IMR-90 (cell line): ENCODE data around the gene SH3TC1. TPM values are rescaled to one million over a fixed set of nuclear protein-coding genes. Genes with fewer than 3 reads are reported as not detected.

Experiments
- ATAC-seq: fragments of 200-7000 bp; cut with Tn5 transposase; 2 replicates; pipeline ENCODE4 v1.9.1; 2020; ENCODE audit warnings: low read depth, mild to moderate bottlenecking, moderate library complexity
- BruUV-seq: library from RNA; stranded (reverse); fragments of 400-500 nt; replicated peaks from 2 replicates; lab custom pipeline; 2021; lab: Mats Ljungman, UMichigan
- CTCF ChIA-PET: fragments of 300-600 bp; formaldehyde crosslinking; extraction: SDS; loops from one replicate; lab custom pipeline; 2021; ENCODE audit warnings: antibody characterized with exemption; lab: Yijun Ruan, JAX
- POLR2A ChIA-PET: fragments of 300-600 bp; sonication (Branson Sonifier 250); formaldehyde crosslinking; loops from one replicate; lab custom pipeline; 2022; ENCODE audit warnings: antibody characterized with exemption; ENCODE audit not compliant: unreplicated experiment; lab: Charles Lee
- DNase-seq: peaks from one replicate; pipeline ENCODE4 v3.0.0; 2013
- H2AFZ ChIP-seq: replicated peaks from 2 replicates; pipeline ENCODE3; 2013; ENCODE audit warnings: low read length, mild to moderate bottlenecking; ENCODE audit not compliant: poor library complexity
- H2AK5ac ChIP-seq: 2 replicates; pipeline ENCODE4 v1.6.1; 2013; ENCODE audit warnings: low read depth, low read length, inconsistent platforms
- H2AK9ac ChIP-seq: replicated peaks from 2 replicates; pipeline ENCODE3; 2013; ENCODE audit warnings: mild to moderate bottlenecking, low read depth, low read length, moderate library complexity; ENCODE audit not compliant: poor library complexity
- H2BK120ac ChIP-seq: 2 replicates; pipeline ENCODE4 v1.6.1; 2013; ENCODE audit warnings: low read depth, low read length, inconsistent platforms
- H2BK15ac ChIP-seq: 3 replicates; pipeline ENCODE4 v1.6.1; 2013; ENCODE audit warnings: low read depth, low read length, inconsistent platforms
- H2BK20ac ChIP-seq: 2 replicates; pipeline ENCODE4 v1.6.1; 2013; ENCODE audit warnings: low read depth, mild to moderate bottlenecking, inconsistent platforms, low read length, moderate library complexity
- H2BK5ac ChIP-seq: 2 replicates; pipeline ENCODE4 v1.6.1; 2013; ENCODE audit warnings: mild to moderate bottlenecking, low read depth, low read length, inconsistent platforms; ENCODE audit not compliant: poor library complexity, severe bottlenecking
- H3K14ac ChIP-seq: replicated peaks from 2 replicates; pipeline ENCODE4 v1.6.1; 2013; ENCODE audit warnings: low read depth, low read length, inconsistent platforms
- H3K18ac ChIP-seq: 2 replicates; pipeline ENCODE4 v1.6.1; 2013; ENCODE audit warnings: low read depth, low read length, control low read depth
- H3K23ac ChIP-seq: 2 replicates; pipeline ENCODE4 v1.6.1; 2013; ENCODE audit warnings: low read depth, low read length, inconsistent platforms
- H3K27ac ChIP-seq: 2 replicates; pipeline ENCODE4 v1.5.1; 2013; ENCODE audit warnings: mild to moderate bottlenecking, control low read depth, low read length; ENCODE audit not compliant: insufficient read depth
- H3K27me3 ChIP-seq: 2 replicates; pipeline ENCODE4 v1.6.1; 2013; ENCODE audit warnings: low read length; ENCODE audit not compliant: control insufficient read depth, insufficient read depth
- H3K36me3 ChIP-seq: 2 replicates; pipeline ENCODE4 v1.6.1; 2013; ENCODE audit warnings: low read length, mixed read lengths; ENCODE audit not compliant: control insufficient read depth, insufficient read depth
- H3K4ac ChIP-seq: 2 replicates; pipeline ENCODE4 v1.6.1; 2013; ENCODE audit warnings: low read depth, low read length, inconsistent platforms
- H3K4me1 ChIP-seq: 2 replicates; pipeline ENCODE4 v1.6.1; 2013; ENCODE audit warnings: low read length, mixed read lengths; ENCODE audit not compliant: control insufficient read depth, insufficient read depth
- H3K4me2 ChIP-seq: 2 replicates; pipeline ENCODE4 v1.6.1; 2013; ENCODE audit warnings: low read depth, mild to moderate bottlenecking, control low read depth, low read length, moderate library complexity
- H3K4me3 ChIP-seq: 2 replicates; pipeline ENCODE4 v1.5.1; 2013; ENCODE audit warnings: low read depth, mild to moderate bottlenecking, control low read depth, low read length, moderate library complexity; ENCODE audit not compliant: insufficient read depth
- H3K56ac ChIP-seq: 2 replicates; pipeline ENCODE4 v1.6.1; 2013; ENCODE audit warnings: low read length, inconsistent platforms; ENCODE audit not compliant: insufficient read depth; ENCODE audit errors: extremely low read depth
- H3K79me1 ChIP-seq, 2 experiments: 2 replicates each; pipeline ENCODE4 v1.6.1; 2013; ENCODE audit warnings: low read length in 2 of 2, inconsistent platforms in 1 of 2, low read depth in 1 of 2
- H3K9ac ChIP-seq: 2 replicates; pipeline ENCODE4 v1.6.1; 2013; ENCODE audit warnings: low read depth, low read length, control low read depth
- H3K9me1 ChIP-seq: 2 replicates; pipeline ENCODE4 v1.6.1; 2013; ENCODE audit warnings: low read length, inconsistent platforms; ENCODE audit not compliant: insufficient read depth
- H3K9me3 ChIP-seq: 2 replicates; pipeline ENCODE4 v1.6.1; 2013; ENCODE audit warnings: low read length; ENCODE audit not compliant: control insufficient read depth, insufficient read depth
- H4K20me1 ChIP-seq: 2 replicates; pipeline ENCODE4 v1.6.1; 2013; ENCODE audit warnings: low read length, inconsistent platforms; ENCODE audit not compliant: insufficient read depth
- H4K5ac ChIP-seq: 2 replicates; pipeline ENCODE4 v1.6.1; 2013; ENCODE audit warnings: mild to moderate bottlenecking, low read depth, low read length, control low read depth
- H4K8ac ChIP-seq, 2 experiments: 2 replicates each; pipeline ENCODE4 v1.6.1; 2013; ENCODE audit warnings: low read depth in 2 of 2, low read length in 2 of 2, control low read depth in 1 of 2, inconsistent platforms in 1 of 2
- H4K91ac ChIP-seq: 2 replicates; pipeline ENCODE4 v1.6.1; 2013; ENCODE audit warnings: low read depth, low read length, inconsistent platforms; ENCODE audit not compliant: insufficient read depth
- BHLHE40 ChIP-seq: fragments of 150-350 bp; IDR thresholded peaks from 2 replicates; pipeline ENCODE4 v1.6.1; 2016; ENCODE audit warnings: mild to moderate bottlenecking, low read depth, low read length
- CEBPB ChIP-seq: IDR thresholded peaks from 2 replicates; pipeline ENCODE4 v1.6.1; 2012; ENCODE audit warnings: low read depth, low read length, improper control_type of control experiment
- CTCF ChIP-seq: conservative IDR thresholded peaks from 2 replicates; pipeline ENCODE4 v1.5.1; 2012; ENCODE audit warnings: mild to moderate bottlenecking, low read depth, low read length, improper control_type of control experiment
- ELK1 ChIP-seq: fragments of 150-350 bp; IDR thresholded peaks from 2 replicates; pipeline ENCODE4 v1.6.1; 2016; ENCODE audit warnings: low read depth, mild to moderate bottlenecking, low read length, moderate library complexity, borderline replicate concordance
- FOS ChIP-seq: fragments of 150-350 bp; IDR thresholded peaks from 2 replicates; pipeline ENCODE4 v1.6.1; 2016; ENCODE audit warnings: low read depth, low read length
- MAZ ChIP-seq: IDR thresholded peaks from 2 replicates; pipeline ENCODE4 v1.6.1; 2012; ENCODE audit warnings: low read depth, mild to moderate bottlenecking, low read length, improper control_type of control experiment, moderate library complexity, borderline replicate concordance
- RAD21 ChIP-seq: IDR thresholded peaks from 2 replicates; pipeline ENCODE4 v1.6.1; 2012; ENCODE audit warnings: low read length, improper control_type of control experiment
- RCOR1 ChIP-seq: IDR thresholded peaks from 2 replicates; pipeline ENCODE4 v1.6.1; 2012; ENCODE audit warnings: mild to moderate bottlenecking, low read length, improper control_type of control experiment; ENCODE audit not compliant: insufficient replicate concordance
- RFX5 ChIP-seq: IDR thresholded peaks from 2 replicates; pipeline ENCODE4 v1.8.0; 2012; ENCODE audit warnings: low read depth, mild to moderate bottlenecking, low read length, moderate library complexity
- SMC3 ChIP-seq: fragments of 150-350 bp; IDR thresholded peaks from 2 replicates; pipeline ENCODE4 v1.6.1; 2016; ENCODE audit warnings: low read depth, mild to moderate bottlenecking, antibody characterized with exemption, low read length, moderate library complexity
- USF2 ChIP-seq: fragments of 150-350 bp; IDR thresholded peaks from 2 replicates; pipeline ENCODE4 v1.6.1; 2017; ENCODE audit warnings: mild to moderate bottlenecking, antibody characterized with exemption, low read length, low read depth
- WGBS, 2 experiments: methylation state at CpG; one replicate each; pipeline versions ENCODE4 v1.1.5 to v1.1.7; 2013; ENCODE audit warnings: missing lambda C conversion rate in 2 of 2; ENCODE audit not compliant: insufficient read length in 1 of 2; ENCODE audit errors: extremely low coverage in 2 of 2; 5-methylcytosine and 5-hydroxymethylcytosine counted together
- dilution Hi-C: fragments of 300-500 bp; cut with HindIII; formaldehyde crosslinking; loops from one replicate; pipeline ENCODE4 v1.14.3; 2018; ENCODE audit warnings: low sequenced_read_pairs; ENCODE audit not compliant: unreplicated experiment
- in situ Hi-C: fragments of 300-500 bp; cut with MboI; formaldehyde crosslinking; loops from 3 replicates; pipeline ENCODE4 v1.14.3; 2019; ENCODE audit warnings: low sequenced_read_pairs, inconsistent platforms, mixed read lengths
- intact Hi-C: fragments of 100-400 bp; cut with micrococcal nuclease; formaldehyde crosslinking; loops from 2 replicates; pipeline ENCODE4 v1.10.0; 2022
- polyA plus RNA-seq, 3 experiments: library from polyadenylated mRNA; depleted of rRNA; stranded (reverse); fragments of >200 nt; gene quantifications; 2 replicates each; pipeline ENCODE4 v1.2.3, GENCODE V29; 2012; ENCODE audit warnings: low replicate concordance in 1 of 3
- total RNA-seq: library from RNA; depleted of rRNA; stranded (reverse); fragments of >200 nt; gene quantifications from 2 replicates; pipeline ENCODE4 v1.2.3, GENCODE V29; 2012

Gene SH3TC1
- total and polyA plus RNA-seq, 2 of the 4 experiments (the other 2 are of a cell fraction) = 1.6 to 2.2 TPM

- no peak for ATAC-seq
- Histone ChIP-seq H3K4ac (no peak overlapping the region), H3K4me3 (no peak overlapping the region), H4K91ac (no peak overlapping the region), H2BK15ac (no peak overlapping the region), H3K36me3 (no peaks in the 10 kb centered on the region), H3K23ac (no peak overlapping the region), H2AFZ (no peak overlapping the region), H2AK9ac (no peak overlapping the region), H3K9me3 (no peaks in the 10 kb centered on the region), H3K27ac (no peak overlapping the region), H3K79me1 (peaks cover 0 to 2% of the 10 kb centered on the region in 2 experiments; a peak in 1 of 4 replicates), H3K27me3 (no peaks in the 10 kb centered on the region), H3K56ac (no peak overlapping the region), H2AK5ac (no peak overlapping the region; the same call in 1 of the 2 replicates), H4K8ac (no peak overlapping the region), H2BK120ac (no peak overlapping the region), H3K18ac (no peak overlapping the region), H3K9ac (no peak overlapping the region), H3K14ac (no peak overlapping the region), H4K5ac (no peak overlapping the region), H3K9me1 (no peaks in the 10 kb centered on the region), H2BK5ac (no peak overlapping the region), H4K20me1 (no peaks in the 10 kb centered on the region), H3K4me2 (no peak overlapping the region), H3K4me1 (peaks cover 7% of the 10 kb centered on the region), H2BK20ac (no peak overlapping the region)
- dilution Hi-C loops = no loop called here
- 86% methylated on average over 16 of the region's 20 CpGs; no CpG with 5 or more reads in 1 of the 2 experiments for WGBS, 2 experiments
- intact Hi-C loops = no loop called here
- no peak for DNase-seq
- ChIA-PET CTCF (no interaction called here), POLR2A (no interaction called here)
- TF ChIP-seq FOS (no peak), ELK1 (no peak), CEBPB (no peak), RCOR1 (no peak), MAZ (no peak), SMC3 (no peak), CTCF (no peak), RAD21 (no peak), RFX5 (no peak), BHLHE40 (no peak), USF2 (no peak)
- in situ Hi-C loops = no loop called here
- BruUV-seq = no TSS peak
These were observed 84.6 kb downstream of the SH3TC1 start for GRCh38 chr4:8283631-8284121.
